ENCODE data around the gene DACT2. TPM values are rescaled to one million over a fixed set of nuclear protein-coding genes. Genes with fewer than 3 reads are reported as not detected.
"Not testable (repeated sequence)": the region's sequence is repeated elsewhere in the genome, so short reads cannot be mapped to it uniquely, and the experiment has no call there.

The DACT2 gene
- total RNA-seq, 1 experiment from 2014 or later: not detected

- in situ Hi-C loops (cut with HindIII; ENCODE audit: low sequenced_read_pairs): no loop called here
- no peak for DNase-seq (ENCODE audit: low spot score)
Measured at GRCh38 chr6:168288781-168289570, 30.6 kb downstream of the DACT2 start.

GRCh38 chr6:168287460-168287859 lies 32.1 kb downstream of the DACT2 start:
- in situ Hi-C loops (cut with HindIII; ENCODE audit: low sequenced_read_pairs); DNase-seq (ENCODE audit: low spot score): not testable (repeated sequence)

GRCh38 chr6:168286771-168287446 lies 32.7 kb downstream of the DACT2 start:
- in situ Hi-C loops (cut with HindIII; ENCODE audit: low sequenced_read_pairs): not testable (repeated sequence)

GRCh38 chr6:168286116-168286515 lies 33.5 kb downstream of the DACT2 start:
- DNase-seq (ENCODE audit: low spot score): no peak
- in situ Hi-C loops (cut with HindIII; ENCODE audit: low sequenced_read_pairs): no loop called here

More at GRCh38 chr6:168286771-168287446, 32.7 kb downstream of the DACT2 start:
- DNase-seq (ENCODE audit: low spot score): not testable (repeated sequence)

GRCh38 chr6:168285456-168285855 lies 34.1 kb downstream of the DACT2 start:
- in situ Hi-C loops (cut with HindIII; ENCODE audit: low sequenced_read_pairs): no loop called here
- DNase-seq (ENCODE audit: low spot score): no peak

- in situ Hi-C loops (cut with HindIII; ENCODE audit: low sequenced_read_pairs): no loop called here
- no peak for DNase-seq (ENCODE audit: low spot score)
Measured at GRCh38 chr6:168284187-168284586, 35.4 kb downstream of the DACT2 start.

- no peak for DNase-seq (ENCODE audit: low spot score)
- in situ Hi-C loops (cut with HindIII; ENCODE audit: low sequenced_read_pairs): no loop called here
Measured at GRCh38 chr6:168283686-168284025, 35.9 kb downstream of the DACT2 start.

GRCh38 chr6:168282985-168283685 lies 36.4 kb downstream of the DACT2 start:
- in situ Hi-C loops (cut with HindIII; ENCODE audit: low sequenced_read_pairs): no loop called here
- no peak for DNase-seq (ENCODE audit: low spot score)

- DNase-seq (ENCODE audit: low spot score): no peak
- in situ Hi-C loops (cut with HindIII; ENCODE audit: low sequenced_read_pairs): no loop called here
Measured at GRCh38 chr6:168281826-168282225, 37.8 kb downstream of the DACT2 start.

- DNase-seq (ENCODE audit: low spot score); in situ Hi-C loops (cut with HindIII; ENCODE audit: low sequenced_read_pairs): not testable (repeated sequence)
Measured at GRCh38 chr6:168281314-168281713, 38.3 kb downstream of the DACT2 start.

GRCh38 chr6:168280899-168281245 lies 38.7 kb downstream of the DACT2 start:
- DNase-seq (ENCODE audit: low spot score): no peak
- in situ Hi-C loops (cut with HindIII; ENCODE audit: low sequenced_read_pairs): no loop called here

- in situ Hi-C loops (cut with HindIII; ENCODE audit: low sequenced_read_pairs): no loop called here
- DNase-seq (ENCODE audit: low spot score): no peak
Measured at GRCh38 chr6:168280020-168280898, 39.3 kb downstream of the DACT2 start.

- no peak for DNase-seq (ENCODE audit: low spot score)
- in situ Hi-C loops (cut with HindIII; ENCODE audit: low sequenced_read_pairs): no loop called here
Measured at GRCh38 chr6:168279403-168279935, 40.1 kb downstream of the DACT2 start.

- in situ Hi-C loops (cut with HindIII; ENCODE audit: low sequenced_read_pairs): no loop called here
- no peak for DNase-seq (ENCODE audit: low spot score)
Measured at GRCh38 chr6:168278904-168279303, 40.7 kb downstream of the DACT2 start.

- in situ Hi-C loops (cut with HindIII; ENCODE audit: low sequenced_read_pairs): no loop called here
- DNase-seq (ENCODE audit: low spot score): no peak
Measured at GRCh38 chr6:168277274-168277669, 42.3 kb downstream of the DACT2 start.

GRCh38 chr6:168276576-168277273 lies 42.9 kb downstream of the DACT2 start:
- DNase-seq (ENCODE audit: low spot score): no peak
- in situ Hi-C loops (cut with HindIII; ENCODE audit: low sequenced_read_pairs): no loop called here

- DNase-seq (ENCODE audit: low spot score): no peak
- in situ Hi-C loops (cut with HindIII; ENCODE audit: low sequenced_read_pairs): no loop called here
Measured at GRCh38 chr6:168275168-168275567, 44.4 kb downstream of the DACT2 start.
